HCT116 (cell line): Measurements from ENCODE around the gene TRRAP.

Source experiments
- CEBPB ChIP-seq: IDR thresholded peaks from 2 replicates; pipeline ENCODE4 v1.6.1; 2012; ENCODE audit warnings: low read depth
- EZH2 ChIP-seq: fragments of 200-600 bp; sonication (generic); IDR thresholded peaks from 2 replicates; pipeline ENCODE4 v1.6.1; 2017; ENCODE audit warnings: antibody characterized with exemption, mixed run types
- EZH2phosphoT487 ChIP-seq: fragments of 200-600 bp; IDR thresholded peaks from 2 replicates; pipeline ENCODE4 v1.6.1; 2018; ENCODE audit warnings: antibody characterized with exemption, borderline replicate concordance
- POLR2A ChIP-seq: IDR thresholded peaks from 2 replicates; pipeline ENCODE4 v1.7.0; 2011; ENCODE audit warnings: borderline replicate concordance; ENCODE audit not compliant: insufficient read depth, insufficient read length; ENCODE audit errors: extremely low read depth
- POLR2AphosphoS5 ChIP-seq: IDR thresholded peaks from 2 replicates; pipeline ENCODE4 v1.6.1; 2011; ENCODE audit warnings: mild to moderate bottlenecking, low read depth, low read length, moderate library complexity
- TF ChIP-seq, protein P1 (sequence below): IDR thresholded peaks from 2 replicates; pipeline ENCODE4 v1.6.1; 2012
- TF ChIP-seq, protein P2 (sequence below): IDR thresholded peaks from 2 replicates; pipeline ENCODE4 v1.6.1; 2012; ENCODE audit warnings: low read depth
- TF ChIP-seq, protein P3 (sequence below): IDR thresholded peaks from 2 replicates; pipeline ENCODE4 v1.6.1; 2011; ENCODE audit warnings: mild to moderate bottlenecking, low read length, moderate library complexity; ENCODE audit not compliant: insufficient replicate concordance; ENCODE audit errors: extremely low read depth
- TF ChIP-seq, protein P4 (sequence below), 3 experiments: fragments of 200-600 bp in 1 of 3; sonication (generic) in 1 of 3; IDR thresholded peaks in 2 of 3; conservative IDR thresholded peaks in 1 of 3; 2 replicates each; pipeline ENCODE4 v1.5.1; 2012 to 2017; ENCODE audit warnings: low read depth in 2 of 3, low read length in 2 of 3, antibody characterized with exemption in 1 of 3, borderline replicate concordance in 1 of 3, control low read depth in 1 of 3, mild to moderate bottlenecking in 1 of 3, mixed read lengths in 1 of 3, mixed run types in 1 of 3, moderate library complexity in 1 of 3; ENCODE audit not compliant: insufficient read depth in 1 of 3

DNA sequence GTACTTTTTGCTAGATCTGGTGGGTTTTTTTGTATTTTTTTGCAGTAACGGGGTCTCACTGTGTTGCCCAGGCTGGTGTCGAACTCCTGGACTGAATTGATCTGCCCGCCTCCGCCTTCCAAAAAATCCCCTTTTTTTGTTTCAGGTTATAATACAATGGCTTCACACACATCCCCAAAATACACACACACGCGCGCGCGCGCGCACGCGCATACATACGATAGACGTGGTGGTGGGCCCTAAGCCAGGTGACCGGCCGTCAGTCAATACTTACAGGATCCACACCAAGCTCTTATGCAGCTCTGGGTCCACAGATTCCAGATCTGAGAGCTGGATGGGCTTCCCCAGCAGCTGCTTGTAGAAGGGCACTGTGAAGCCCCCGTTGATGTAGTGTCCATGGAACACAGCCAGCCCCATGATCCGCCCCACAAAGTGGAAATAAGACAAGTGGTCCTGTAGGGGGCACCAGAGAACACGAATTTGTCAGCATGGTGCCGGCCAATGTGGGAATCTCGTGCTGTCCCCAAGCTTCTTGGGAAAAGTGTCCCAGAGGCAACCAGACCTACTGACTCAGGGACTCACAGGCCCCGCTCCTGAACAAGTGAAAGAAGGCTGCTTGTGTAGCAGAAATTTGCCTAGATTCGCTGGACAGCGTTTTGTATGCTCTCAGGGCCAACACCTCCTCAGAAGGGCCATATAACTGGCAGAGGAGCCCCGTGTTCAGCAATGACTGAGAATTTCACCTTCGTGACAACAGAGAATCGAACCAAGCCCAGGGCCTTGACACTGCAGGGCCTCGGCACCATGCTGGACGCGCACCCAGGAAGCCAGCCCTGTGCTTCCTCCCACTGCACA is 162.0 kb downstream of the TRRAP start:
- TF ChIP-seq, protein P1, sequence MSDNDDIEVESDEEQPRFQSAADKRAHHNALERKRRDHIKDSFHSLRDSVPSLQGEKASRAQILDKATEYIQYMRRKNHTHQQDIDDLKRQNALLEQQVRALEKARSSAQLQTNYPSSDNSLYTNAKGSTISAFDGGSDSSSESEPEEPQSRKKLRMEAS: no peak
- TF ChIP-seq EZH2 (no peak), CEBPB (no peak), POLR2A (no peak), POLR2AphosphoS5 (no peak), EZH2phosphoT487 (no peak)
- TF ChIP-seq, protein P2, sequence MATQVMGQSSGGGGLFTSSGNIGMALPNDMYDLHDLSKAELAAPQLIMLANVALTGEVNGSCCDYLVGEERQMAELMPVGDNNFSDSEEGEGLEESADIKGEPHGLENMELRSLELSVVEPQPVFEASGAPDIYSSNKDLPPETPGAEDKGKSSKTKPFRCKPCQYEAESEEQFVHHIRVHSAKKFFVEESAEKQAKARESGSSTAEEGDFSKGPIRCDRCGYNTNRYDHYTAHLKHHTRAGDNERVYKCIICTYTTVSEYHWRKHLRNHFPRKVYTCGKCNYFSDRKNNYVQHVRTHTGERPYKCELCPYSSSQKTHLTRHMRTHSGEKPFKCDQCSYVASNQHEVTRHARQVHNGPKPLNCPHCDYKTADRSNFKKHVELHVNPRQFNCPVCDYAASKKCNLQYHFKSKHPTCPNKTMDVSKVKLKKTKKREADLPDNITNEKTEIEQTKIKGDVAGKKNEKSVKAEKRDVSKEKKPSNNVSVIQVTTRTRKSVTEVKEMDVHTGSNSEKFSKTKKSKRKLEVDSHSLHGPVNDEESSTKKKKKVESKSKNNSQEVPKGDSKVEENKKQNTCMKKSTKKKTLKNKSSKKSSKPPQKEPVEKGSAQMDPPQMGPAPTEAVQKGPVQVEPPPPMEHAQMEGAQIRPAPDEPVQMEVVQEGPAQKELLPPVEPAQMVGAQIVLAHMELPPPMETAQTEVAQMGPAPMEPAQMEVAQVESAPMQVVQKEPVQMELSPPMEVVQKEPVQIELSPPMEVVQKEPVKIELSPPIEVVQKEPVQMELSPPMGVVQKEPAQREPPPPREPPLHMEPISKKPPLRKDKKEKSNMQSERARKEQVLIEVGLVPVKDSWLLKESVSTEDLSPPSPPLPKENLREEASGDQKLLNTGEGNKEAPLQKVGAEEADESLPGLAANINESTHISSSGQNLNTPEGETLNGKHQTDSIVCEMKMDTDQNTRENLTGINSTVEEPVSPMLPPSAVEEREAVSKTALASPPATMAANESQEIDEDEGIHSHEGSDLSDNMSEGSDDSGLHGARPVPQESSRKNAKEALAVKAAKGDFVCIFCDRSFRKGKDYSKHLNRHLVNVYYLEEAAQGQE: no peak
- TF ChIP-seq, protein P3, sequence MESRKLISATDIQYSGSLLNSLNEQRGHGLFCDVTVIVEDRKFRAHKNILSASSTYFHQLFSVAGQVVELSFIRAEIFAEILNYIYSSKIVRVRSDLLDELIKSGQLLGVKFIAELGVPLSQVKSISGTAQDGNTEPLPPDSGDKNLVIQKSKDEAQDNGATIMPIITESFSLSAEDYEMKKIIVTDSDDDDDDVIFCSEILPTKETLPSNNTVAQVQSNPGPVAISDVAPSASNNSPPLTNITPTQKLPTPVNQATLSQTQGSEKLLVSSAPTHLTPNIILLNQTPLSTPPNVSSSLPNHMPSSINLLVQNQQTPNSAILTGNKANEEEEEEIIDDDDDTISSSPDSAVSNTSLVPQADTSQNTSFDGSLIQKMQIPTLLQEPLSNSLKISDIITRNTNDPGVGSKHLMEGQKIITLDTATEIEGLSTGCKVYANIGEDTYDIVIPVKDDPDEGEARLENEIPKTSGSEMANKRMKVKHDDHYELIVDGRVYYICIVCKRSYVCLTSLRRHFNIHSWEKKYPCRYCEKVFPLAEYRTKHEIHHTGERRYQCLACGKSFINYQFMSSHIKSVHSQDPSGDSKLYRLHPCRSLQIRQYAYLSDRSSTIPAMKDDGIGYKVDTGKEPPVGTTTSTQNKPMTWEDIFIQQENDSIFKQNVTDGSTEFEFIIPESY: no peak
- TF ChIP-seq, protein P4, sequence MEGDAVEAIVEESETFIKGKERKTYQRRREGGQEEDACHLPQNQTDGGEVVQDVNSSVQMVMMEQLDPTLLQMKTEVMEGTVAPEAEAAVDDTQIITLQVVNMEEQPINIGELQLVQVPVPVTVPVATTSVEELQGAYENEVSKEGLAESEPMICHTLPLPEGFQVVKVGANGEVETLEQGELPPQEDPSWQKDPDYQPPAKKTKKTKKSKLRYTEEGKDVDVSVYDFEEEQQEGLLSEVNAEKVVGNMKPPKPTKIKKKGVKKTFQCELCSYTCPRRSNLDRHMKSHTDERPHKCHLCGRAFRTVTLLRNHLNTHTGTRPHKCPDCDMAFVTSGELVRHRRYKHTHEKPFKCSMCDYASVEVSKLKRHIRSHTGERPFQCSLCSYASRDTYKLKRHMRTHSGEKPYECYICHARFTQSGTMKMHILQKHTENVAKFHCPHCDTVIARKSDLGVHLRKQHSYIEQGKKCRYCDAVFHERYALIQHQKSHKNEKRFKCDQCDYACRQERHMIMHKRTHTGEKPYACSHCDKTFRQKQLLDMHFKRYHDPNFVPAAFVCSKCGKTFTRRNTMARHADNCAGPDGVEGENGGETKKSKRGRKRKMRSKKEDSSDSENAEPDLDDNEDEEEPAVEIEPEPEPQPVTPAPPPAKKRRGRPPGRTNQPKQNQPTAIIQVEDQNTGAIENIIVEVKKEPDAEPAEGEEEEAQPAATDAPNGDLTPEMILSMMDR (IDR thresholded peaks at IDR 0.05 in 2 of 3, conservative IDR thresholded peaks at IDR 0.05 in 1 of 3; ENCODE audit: borderline replicate concordance in 1 of 3, insufficient read depth in 1 of 3, low read depth in 2 of 3, low read length in 2 of 3): peak; percentile 71 to 86 (median 78)
